22Rv1 (cell line): ENCODE data around the gene OR5A1.
"Not testable (repeated sequence)": the region's sequence is repeated elsewhere in the genome, so short reads cannot be mapped to it uniquely, and the experiment has no call there.

ENCODE experiments used
- H3K27ac ChIP-seq: fragments of 450-650 bp; 2 replicates; pipeline ENCODE4 v1.5.1; 2017
- ZFX ChIP-seq: fragments of 450-650 bp; IDR thresholded peaks from 2 replicates; pipeline ENCODE4 v1.6.1; 2017; ENCODE audit warnings: antibody characterized with exemption, borderline replicate concordance
- TF ChIP-seq, protein P1 (sequence below): fragments of 450-650 bp; IDR thresholded peaks from 2 replicates; pipeline ENCODE4 v1.5.1; 2017; ENCODE audit warnings: mild to moderate bottlenecking

The OR5A1 gene

DNA sequence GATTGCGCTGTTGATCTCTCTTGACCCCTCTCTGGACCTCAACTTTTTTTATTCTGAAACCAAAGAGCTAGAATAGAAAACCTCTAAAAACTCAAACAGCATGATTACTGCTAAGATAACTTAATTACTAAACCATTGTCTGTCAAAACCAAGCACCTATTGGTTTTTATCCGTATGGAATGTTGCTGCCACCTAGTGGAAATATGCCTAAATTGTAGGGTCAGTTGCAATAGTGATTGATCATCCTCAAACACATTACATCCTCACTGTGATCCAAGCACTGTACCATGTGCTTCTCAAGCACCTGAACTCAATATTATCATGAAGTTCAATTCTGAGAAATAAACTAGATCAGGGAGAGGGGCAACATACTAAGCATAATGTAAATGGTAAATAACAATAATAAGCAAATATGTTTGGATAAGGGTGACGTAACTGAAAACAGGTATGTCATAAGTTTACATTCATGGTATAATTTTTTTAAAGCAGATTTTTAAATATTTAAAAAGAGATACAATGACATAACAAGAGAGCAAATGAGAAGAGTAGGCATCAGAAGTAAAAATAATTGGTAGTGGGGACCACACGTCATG is 6.2 kb upstream of the OR5A1 start:
- TF ChIP-seq ZFX: no peak
- TF ChIP-seq, protein P1, sequence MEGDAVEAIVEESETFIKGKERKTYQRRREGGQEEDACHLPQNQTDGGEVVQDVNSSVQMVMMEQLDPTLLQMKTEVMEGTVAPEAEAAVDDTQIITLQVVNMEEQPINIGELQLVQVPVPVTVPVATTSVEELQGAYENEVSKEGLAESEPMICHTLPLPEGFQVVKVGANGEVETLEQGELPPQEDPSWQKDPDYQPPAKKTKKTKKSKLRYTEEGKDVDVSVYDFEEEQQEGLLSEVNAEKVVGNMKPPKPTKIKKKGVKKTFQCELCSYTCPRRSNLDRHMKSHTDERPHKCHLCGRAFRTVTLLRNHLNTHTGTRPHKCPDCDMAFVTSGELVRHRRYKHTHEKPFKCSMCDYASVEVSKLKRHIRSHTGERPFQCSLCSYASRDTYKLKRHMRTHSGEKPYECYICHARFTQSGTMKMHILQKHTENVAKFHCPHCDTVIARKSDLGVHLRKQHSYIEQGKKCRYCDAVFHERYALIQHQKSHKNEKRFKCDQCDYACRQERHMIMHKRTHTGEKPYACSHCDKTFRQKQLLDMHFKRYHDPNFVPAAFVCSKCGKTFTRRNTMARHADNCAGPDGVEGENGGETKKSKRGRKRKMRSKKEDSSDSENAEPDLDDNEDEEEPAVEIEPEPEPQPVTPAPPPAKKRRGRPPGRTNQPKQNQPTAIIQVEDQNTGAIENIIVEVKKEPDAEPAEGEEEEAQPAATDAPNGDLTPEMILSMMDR: peak; percentile 91
- H3K27ac ChIP-seq: no peak overlapping the region

DNA sequence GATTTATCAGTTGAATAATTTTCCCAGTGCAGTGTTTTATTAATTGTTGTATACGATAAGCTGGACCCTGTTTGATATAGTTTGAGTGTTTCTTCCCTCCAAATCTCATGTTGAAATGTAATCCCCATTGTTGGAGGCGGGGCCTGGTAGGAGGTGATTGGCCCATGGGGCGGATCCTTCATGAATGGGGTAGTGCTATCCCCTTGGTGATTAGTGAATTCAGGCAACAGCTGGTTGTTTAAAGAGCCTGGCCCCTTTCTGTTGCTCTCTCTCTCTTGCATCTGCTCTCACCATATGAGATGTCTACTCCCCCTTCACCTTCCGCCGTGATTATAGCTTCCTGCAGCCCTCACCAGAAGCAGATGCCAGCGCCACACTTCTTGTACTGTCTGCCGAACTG is 1.5 kb downstream of the OR5A1 start:
- no peak overlapping the region for H3K27ac ChIP-seq
- no peak for TF ChIP-seq ZFX
- TF ChIP-seq, protein P1: no peak

DNA sequence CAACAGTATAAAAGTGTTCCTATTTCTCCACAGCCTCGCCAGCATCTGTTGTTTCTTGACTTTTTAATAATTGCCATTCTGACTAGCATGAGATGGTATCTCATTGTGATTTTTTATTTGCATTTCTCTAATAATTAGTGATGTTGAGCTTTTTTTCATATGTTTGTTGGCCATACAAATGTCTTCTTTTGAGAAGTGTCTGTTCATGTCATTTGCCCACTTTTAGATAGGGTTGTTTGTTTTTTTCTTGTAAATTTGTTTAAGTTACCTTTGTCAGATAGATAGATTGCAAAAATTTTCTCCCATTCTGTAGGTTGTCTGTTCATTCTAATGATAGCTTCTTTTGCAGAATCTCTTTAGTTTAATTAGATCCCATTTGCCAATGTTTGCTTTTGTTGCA is 9.4 kb downstream of the OR5A1 start:
- not testable (repeated sequence) for H3K27ac ChIP-seq

DNA sequence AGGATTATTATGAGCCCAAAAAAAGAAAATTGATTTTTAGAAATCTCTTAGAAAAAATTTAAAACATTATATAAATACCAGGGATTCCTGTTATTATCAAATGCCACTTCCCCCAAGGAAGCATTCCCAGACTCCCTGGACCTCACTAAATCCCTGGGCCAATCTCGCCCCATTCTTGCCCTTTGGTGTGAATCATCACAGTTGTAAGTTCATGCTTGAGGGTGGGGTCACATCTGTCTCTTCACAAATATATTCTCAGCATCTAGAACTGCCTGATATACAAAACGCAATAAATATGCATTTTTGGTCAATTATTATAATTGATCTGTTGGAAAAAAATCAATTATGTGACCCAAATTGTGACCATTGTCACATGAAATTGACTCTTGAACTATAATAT is 12.2 kb downstream of the OR5A1 start:
- TF ChIP-seq, protein P1: no peak
- no peak for TF ChIP-seq ZFX

DNA sequence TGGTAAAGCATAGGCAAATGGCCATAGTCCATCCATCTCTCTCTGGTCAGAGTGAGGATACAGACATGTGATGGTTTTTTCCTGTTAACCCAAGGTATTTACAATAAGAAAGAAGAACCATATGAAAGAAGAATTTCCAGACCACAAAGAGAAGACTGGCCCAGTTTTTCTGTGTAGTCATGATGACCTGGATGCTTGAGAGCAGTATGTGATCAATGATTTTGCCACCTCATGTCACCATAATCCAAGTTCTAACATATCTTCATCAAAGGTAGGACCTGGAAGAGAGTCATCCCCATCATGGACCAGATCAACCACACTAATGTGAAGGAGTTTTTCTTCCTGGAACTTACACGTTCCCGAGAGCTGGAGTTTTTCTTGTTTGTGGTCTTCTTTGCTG is 20.4 kb downstream of the OR5A1 start, which contains the start of gene OR4D6:
TSS of gene OR4D6 (plus strand) at position 301 of the 400 bp plus-strand sequence. CDS start at position 301, 0 bp downstream.
- TF ChIP-seq, protein P1: no peak
- TF ChIP-seq ZFX: no peak
- no peak within 1 kb of the TSS for H3K27ac ChIP-seq

More for the DNA sequence above, 12.2 kb downstream of the OR5A1 start:
- no peak overlapping the region for H3K27ac ChIP-seq

DNA sequence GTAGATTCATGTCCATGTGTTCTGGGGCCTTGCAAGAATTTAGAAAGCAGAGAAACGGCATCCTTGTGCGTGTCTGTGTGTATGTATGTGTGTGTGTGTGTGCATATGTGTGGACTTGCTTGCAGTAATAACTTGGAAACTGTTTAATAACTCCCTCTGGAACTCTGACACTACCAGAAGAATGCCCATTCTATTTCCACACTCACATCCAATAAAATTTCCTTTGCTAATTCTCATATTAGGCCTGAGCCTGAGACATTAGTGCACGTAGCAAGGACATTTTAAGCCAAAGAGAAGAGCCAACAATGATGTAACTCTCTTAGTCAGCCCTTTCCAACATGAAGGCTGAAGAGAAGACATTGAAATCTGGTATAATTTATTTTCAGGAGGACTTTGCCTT is 23.6 kb downstream of the OR5A1 start:
- no peak overlapping the region for H3K27ac ChIP-seq
- no peak for TF ChIP-seq ZFX
- TF ChIP-seq, protein P1: no peak

DNA sequence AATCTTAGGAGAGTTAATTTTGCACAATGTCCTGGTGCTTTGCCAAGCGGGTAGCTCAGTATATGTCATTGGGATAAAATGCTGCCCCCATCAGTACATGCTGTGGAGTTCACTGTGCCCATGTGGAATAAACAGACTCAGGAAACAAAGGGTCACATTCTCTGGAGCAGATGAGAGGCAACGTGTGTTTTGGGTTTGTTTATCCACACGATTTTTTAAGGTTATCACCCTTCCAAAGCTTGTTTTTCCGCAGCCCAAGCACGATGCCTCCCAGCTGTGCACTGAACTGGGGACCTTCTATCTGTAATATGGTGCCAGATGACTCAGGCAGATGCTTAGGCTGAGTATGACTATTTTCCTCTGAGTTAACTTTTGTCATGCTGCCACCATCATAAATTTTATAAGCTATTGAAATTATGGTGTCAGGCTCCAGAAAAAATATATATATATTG is 26.9 kb downstream of the OR5A1 start:
- H3K27ac ChIP-seq: no peak overlapping the region
- TF ChIP-seq, protein P1: no peak
- no peak for TF ChIP-seq ZFX

DNA sequence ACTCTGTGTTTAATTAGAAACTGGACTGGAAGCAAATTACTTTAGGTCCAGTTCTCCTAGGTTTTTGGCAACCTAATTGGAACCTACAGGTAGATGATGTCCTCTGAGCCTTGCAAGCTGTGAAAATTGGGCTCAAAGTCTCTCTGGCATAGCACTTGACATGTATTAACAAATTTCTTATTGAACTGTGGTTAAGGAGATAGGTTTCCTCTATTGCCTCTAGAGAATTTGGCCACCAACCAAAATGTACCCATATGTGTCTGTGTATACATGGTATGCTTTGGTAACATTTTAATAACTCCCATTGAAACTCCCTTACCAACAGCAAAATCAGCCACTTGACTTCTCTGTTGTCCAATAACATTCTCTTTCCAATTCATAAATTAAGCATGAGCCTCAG is 36.7 kb downstream of the OR5A1 start, which contains the start of gene OR4D10:
TSS of gene OR4D10 (plus strand) at position 301 of the 400 bp plus-strand sequence. CDS start 4,115 bp downstream, outside the sequence.
- TF ChIP-seq ZFX: no peak
- TF ChIP-seq, protein P1: no peak
- no peak within 1 kb of the TSS for H3K27ac ChIP-seq
